Astrocyte of the hippocampus (primary cell): ENCODE measurements around the gene TRDMT1.
"Not testable (repeated sequence)": the region's sequence is repeated elsewhere in the genome, so short reads cannot be mapped to it uniquely, and the experiment has no call there.

Source experiments
- DNase-seq: peaks from one replicate; pipeline ENCODE4 v3.0.0; 2011; ENCODE audit warnings: low read depth, low spot score

Gene TRDMT1

DNA sequence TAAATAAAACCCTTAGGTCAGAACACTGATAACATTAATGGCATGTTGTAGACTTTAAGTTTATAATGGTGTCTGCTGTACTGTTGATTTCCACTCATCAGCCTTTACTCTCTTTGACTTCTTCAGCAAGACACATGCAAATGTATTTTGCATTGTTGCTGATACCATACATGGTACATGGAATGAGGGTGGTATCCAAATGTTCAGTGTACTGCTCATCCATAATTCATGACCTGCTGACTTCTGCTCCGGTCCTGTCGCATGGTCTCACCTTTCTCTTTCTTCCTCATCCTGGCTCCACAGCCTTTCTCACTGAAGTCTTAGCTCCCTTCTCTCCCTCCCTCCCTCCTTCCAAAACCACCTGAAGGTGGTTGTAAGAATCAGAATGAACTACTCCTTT is 67.2 kb downstream of the TRDMT1 start:
- DNase-seq = no peak

GRCh38 chr10:17129741-17130140 is 71.7 kb downstream of the TRDMT1 start, which contains the start of gene CUBN:
TSS of gene CUBN (minus strand) at chr10:17129811. CDS start at chr10:17129765, 46 bp downstream.
- DNase-seq = no peak

- DNase-seq = no peak
Observed at GRCh38 chr10:17128261-17128660, 73.2 kb downstream of the TRDMT1 start.

- DNase-seq = no peak
Observed at GRCh38 chr10:17126327-17126726, 75.1 kb downstream of the TRDMT1 start.

DNA sequence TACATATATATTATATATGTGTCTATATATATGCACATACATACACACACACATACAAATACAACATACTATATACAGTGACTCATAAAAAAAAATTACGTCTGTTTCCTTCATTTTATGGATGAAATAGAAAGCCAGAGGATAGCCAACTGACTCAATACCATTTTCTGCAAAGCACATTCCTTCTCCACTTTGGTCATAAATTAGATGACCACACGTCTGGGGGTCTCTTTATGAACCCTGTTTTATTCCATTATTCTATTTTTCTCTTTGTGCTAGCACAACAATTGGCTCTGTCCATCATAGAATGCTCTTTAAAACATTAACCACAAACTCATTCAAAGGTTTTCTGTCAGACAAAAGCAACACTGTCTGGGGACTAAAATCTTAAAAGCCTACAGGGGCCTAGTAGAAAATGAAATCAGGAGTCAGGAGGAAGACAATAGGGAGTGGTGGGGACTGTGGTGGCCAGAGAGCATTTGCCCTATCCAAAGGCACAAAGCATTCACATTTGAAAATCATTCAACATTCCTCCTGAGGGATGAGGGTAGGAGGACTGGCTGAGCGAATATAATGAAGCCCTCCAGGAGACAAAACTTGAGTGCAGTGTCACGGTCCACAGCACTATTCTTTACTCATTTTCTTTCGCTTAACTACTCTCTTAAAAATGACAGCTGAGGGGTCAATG is 76.1 kb downstream of the TRDMT1 start:
- peak; percentile 52 for DNase-seq

- DNase-seq = no peak
Observed at GRCh38 chr10:17123961-17124360, 77.5 kb downstream of the TRDMT1 start.

DNA sequence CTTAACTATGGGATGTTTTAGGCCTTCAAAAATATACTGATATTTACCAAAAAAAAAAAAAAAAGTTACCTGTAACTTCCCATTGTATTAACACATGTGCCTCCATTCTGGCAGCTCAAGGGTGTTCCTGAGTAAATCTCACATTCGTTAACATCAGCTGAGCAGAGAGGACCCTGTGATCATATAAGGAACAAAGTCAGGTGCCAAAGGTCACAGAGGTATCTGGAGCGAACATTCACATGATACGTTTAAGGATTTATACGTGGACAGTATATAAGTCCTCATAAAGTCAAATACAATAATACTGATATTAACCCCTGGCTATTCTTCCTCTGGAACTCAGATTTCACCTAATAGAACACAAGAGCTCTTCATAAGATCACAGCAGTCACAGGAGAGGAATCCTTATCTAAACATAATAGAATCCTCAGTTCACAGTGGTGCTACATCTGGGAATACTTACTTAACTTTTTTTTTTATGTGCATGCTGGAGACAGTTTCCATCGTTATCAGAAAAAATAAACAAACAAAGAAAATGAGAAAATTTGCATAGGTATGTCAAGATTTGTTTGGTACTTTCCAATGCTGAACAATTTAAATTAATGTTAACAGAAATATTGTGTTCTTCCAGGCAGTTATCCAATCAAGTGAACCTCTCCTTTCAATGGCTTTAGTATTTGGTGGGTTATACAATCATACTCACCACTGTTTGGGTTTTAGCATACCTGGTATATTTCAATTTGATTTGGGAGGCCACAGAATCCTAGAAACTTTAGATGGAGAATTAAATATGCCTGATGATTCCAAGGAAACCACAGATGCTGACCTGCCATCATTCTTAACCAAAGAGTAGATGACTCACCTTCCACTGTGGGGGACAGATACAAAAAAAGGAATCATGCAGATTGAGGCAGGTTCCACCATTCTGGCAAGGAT is 78.5 kb downstream of the TRDMT1 start:
- peak; percentile 87 for DNase-seq

DNA sequence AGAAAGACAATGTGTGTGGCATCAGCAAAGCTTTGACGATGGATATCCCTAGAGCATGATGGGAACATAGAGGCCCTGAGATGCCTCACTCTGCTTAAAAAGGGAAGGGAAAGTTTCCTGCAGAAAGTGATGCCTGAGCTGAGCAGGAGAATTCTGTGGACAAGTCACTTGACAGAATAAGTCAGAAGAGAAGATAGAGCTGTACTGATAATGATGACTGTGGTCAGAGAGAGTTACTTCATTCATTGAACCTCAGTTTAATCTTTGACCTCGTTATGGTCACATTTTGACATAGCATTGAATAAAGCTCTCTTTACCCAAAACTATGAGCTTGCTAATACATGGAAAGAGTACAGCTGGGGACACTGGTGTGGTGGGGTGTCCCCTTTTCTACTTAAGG is 79.4 kb downstream of the TRDMT1 start:
- no peak for DNase-seq

DNA sequence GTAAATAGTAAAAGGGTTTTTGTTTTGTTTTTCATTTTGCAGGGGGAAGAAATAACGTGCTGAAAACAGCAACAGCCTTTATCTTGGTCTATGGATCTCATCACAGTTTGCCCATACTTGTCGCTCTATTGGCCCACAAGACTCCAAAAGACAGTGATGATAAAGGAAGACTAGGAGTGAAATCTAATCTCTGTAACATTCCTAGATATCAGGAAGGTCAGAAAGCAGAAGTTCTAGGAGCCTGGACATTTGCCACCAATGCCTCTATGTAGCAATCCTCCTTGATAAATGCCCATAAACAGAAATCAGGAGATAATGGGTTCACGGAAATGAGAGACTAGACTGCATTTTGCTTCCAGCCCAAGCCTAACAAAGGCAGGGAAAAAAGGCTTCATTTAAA is 80.8 kb downstream of the TRDMT1 start:
- no peak for DNase-seq

GRCh38 chr10:17119845-17120244 is 81.6 kb downstream of the TRDMT1 start:
- no peak for DNase-seq

GRCh38 chr10:17116193-17116592 is 85.3 kb downstream of the TRDMT1 start:
- DNase-seq = no peak

GRCh38 chr10:17115683-17116082 is 85.8 kb downstream of the TRDMT1 start:
- DNase-seq = peak; percentile 44

- DNase-seq = not testable (repeated sequence)
Observed at GRCh38 chr10:17114878-17115444, 86.5 kb downstream of the TRDMT1 start.

- peak; percentile 21 for DNase-seq
Observed at GRCh38 chr10:17113889-17114540, 87.5 kb downstream of the TRDMT1 start.

DNA sequence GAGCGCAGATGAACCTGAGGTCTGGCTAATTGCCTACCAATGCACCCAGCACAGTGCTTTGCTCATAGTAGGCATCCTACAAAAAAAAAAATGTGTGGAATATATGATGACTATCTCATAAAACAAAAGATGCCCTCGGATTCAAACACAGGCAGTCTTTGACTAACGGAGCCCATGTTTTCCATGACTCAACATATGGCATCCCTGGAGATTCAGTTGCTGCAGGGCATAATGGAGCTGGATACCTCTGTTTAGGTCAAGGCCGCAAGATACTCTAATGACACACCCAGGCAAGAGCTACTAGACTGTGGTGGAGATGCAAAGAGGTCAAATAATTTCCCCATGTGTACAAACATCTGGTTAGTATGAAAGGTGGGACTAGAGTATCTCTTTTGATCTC is 88.1 kb downstream of the TRDMT1 start:
- DNase-seq = no peak

GRCh38 chr10:17112566-17112965 is 88.9 kb downstream of the TRDMT1 start:
- DNase-seq = no peak

- DNase-seq = peak; percentile 58
Observed at GRCh38 chr10:17109475-17110207, 91.8 kb downstream of the TRDMT1 start.

DNA sequence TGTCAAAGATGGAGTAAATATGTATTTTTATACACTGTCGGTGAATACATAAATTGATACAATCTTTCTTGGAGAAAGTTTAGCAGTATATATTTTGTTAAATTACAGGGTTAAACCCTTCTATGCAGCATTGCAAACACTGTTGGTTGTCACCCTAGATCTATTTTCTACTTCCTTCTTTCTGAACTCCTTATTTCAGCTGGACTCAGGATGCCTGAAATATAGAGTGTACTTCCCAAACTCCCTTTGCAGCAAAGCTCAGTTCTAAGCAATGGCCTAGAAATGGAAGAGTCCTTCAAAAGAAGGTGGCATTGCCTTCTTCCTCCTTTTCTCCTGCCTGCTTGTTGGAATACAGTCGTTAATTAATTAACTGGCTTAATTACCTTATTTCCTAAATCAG is 92.4 kb downstream of the TRDMT1 start:
- DNase-seq = no peak

GRCh38 chr10:17106991-17107390 is 94.5 kb downstream of the TRDMT1 start:
- no peak for DNase-seq

- no peak for DNase-seq
Observed at GRCh38 chr10:17101910-17102266, 99.6 kb downstream of the TRDMT1 start.

DNA sequence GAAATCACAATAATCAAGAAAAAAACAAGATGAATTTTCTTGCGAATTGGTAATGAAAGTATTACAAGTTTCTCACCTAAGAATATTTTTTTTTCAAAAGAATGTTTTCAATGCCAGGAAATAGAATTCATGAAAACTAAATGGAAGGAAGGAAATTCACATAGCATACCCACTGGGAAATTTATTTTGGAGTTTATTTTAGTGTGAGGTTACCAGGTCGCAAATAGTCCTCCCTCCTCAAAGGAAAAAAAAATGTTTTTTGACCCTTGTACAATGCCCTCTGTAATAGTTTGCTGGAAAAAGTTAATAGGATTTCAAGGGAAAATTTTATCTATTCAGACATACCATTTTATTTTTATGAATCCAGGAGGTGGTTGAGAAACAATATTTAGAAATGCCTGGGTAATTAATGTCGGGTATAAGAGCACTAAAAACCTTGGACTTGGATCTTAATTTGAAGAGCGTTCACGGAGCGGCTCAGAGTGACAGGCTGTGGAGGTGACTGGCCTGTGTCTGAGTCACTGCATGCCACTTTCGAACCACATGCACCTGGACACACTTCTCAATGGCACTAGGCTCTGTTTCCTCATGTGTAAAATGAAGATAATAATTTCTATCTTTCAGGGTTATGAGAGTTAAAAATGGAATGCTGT is 100.1 kb downstream of the TRDMT1 start:
- no peak for DNase-seq
